MCF 10A (cell line): ENCODE data around the gene RIPK4. TPM values are rescaled to one million over a fixed set of nuclear protein-coding genes. Genes with fewer than 3 reads are reported as not detected.

Experiments
- Bru-seq: library from RNA; stranded (reverse); fragments of 400-500 nt; gene quantifications from one replicate; lab custom pipeline; 2021; lab: Mats Ljungman, UMichigan
- BruChase-seq, 2 experiments: library from RNA; stranded (reverse); fragments of 400-500 nt; gene quantifications; one replicate each; lab custom pipeline; 2021; lab: Mats Ljungman, UMichigan
- BruUV-seq: library from RNA; stranded (reverse); fragments of 400-500 nt; replicated peaks from 2 replicates; lab custom pipeline; 2021; lab: Mats Ljungman, UMichigan
- CTCF ChIA-PET: fragments of 300-600 bp; sonication (Branson Sonifier 250); formaldehyde crosslinking; extraction: SDS; loops from one replicate; lab custom pipeline; 2021; ENCODE audit warnings: antibody characterized with exemption, inconsistent platforms; lab: Yijun Ruan, JAX
- POLR2A ChIA-PET: fragments of 300-600, 350-650 bp; sonication (Branson Sonifier 250); formaldehyde crosslinking; extraction: SDS; loops from one replicate; lab custom pipeline; 2020; ENCODE audit warnings: antibody characterized with exemption, inconsistent platforms; lab: Yijun Ruan, JAX
- DNase-seq: peaks from one replicate; pipeline ENCODE4 v3.0.0-alpha.2; 2018; ENCODE audit not compliant: unreplicated experiment
- H3K27ac Mint-ChIP-seq: one replicate; pipeline ENCODE4 v1.8.0; 2022; ENCODE audit warnings: mild to moderate bottlenecking, low read depth, mixed read lengths; ENCODE audit not compliant: unreplicated experiment
- H3K27me3 Mint-ChIP-seq: one replicate; pipeline ENCODE4 v1.8.0; 2022; ENCODE audit warnings: mixed read lengths; ENCODE audit not compliant: insufficient read depth, unreplicated experiment
- H3K36me3 Mint-ChIP-seq: one replicate; pipeline ENCODE4 v1.8.0; 2022; ENCODE audit warnings: mild to moderate bottlenecking, moderate library complexity, mixed read lengths; ENCODE audit not compliant: insufficient read depth, unreplicated experiment
- H3K4me1 Mint-ChIP-seq: one replicate; pipeline ENCODE4 v1.8.0; 2022; ENCODE audit warnings: mixed read lengths; ENCODE audit not compliant: insufficient read depth, unreplicated experiment
- H3K4me3 Mint-ChIP-seq: one replicate; pipeline ENCODE4 v1.8.0; 2022; ENCODE audit warnings: mild to moderate bottlenecking, moderate library complexity, mixed read lengths; ENCODE audit not compliant: unreplicated experiment
- H3K9me3 Mint-ChIP-seq: one replicate; pipeline ENCODE4 v1.8.0; 2022; ENCODE audit warnings: mixed read lengths; ENCODE audit not compliant: unreplicated experiment
- CTCF ChIP-seq: fragments of 200-600 bp; IDR thresholded peaks from one replicate; pipeline ENCODE4 v1.8.0; 2022; ENCODE audit warnings: antibody characterized with exemption, mild to moderate bottlenecking; ENCODE audit not compliant: unreplicated experiment
- intact Hi-C: fragments of 100-400 bp; cut with micrococcal nuclease; formaldehyde crosslinking; loops from 2 replicates; pipeline ENCODE4 v1.14.1; 2022
- long read RNA-seq: library from polyadenylated mRNA; stranded (forward); transcript quantifications from one replicate; pipeline ENCODE4 v2.0.0, GENCODE V29; 2022
- total RNA-seq: library from RNA; stranded (reverse); gene quantifications from 2 replicates; pipeline ENCODE4 v1.2.3, GENCODE V29; 2022

RIPK4 gene
- 14.0 and 22.3 TPM in 2 replicates for total RNA-seq
- percentile 73 among the genes with signal in this experiment for Bru-seq, nascent RNA
- percentile 53 among the genes with signal in this experiment for BruChase-seq, experiment 1, labeled RNA remaining after a 6-hour chase
- BruChase-seq, experiment 2, labeled RNA remaining after a 2-hour chase, result percentile 62 among the genes with signal in this experiment
- long read RNA-seq, transcript RIPK4-201 (8 exons, 3,889 nt), result major isoform, 76 of 93 reads
- long read RNA-seq, partial matches to known transcripts, result 6 of 93 reads
- long read RNA-seq, other reads (novel, unspliced or antisense), result 11 of 93 reads

GRCh38 chr21:41766883-41767605 is at the start of gene RIPK4:
Gene RIPK4 (minus strand): TSS chr21:41767052. CDS start chr21:41767041, 11 bp downstream.
- Mint-ChIP-seq H3K36me3 (peaks cover 48% of the 10 kb centered on the region), H3K27me3 (no peaks in the 10 kb centered on the region), H3K27ac (peak within 1 kb of the TSS; percentile 87), H3K9me3 (no peaks in the 10 kb centered on the region), H3K4me3 (peak within 1 kb of the TSS; percentile 87), H3K4me1 (peaks cover 36% of the 10 kb centered on the region)
- no peak for TF ChIP-seq CTCF
- ChIA-PET CTCF (interaction anchor here (0.6 to 12.0 kb wide), 6 partner anchors 10 to 485 kb away, joined by 3 to 163 read pairs (median 4); no protein-coding TSS in a partner anchor), POLR2A (interaction anchor here (0.6 to 12.7 kb wide), 20 partner anchors 8 to 152 kb away, joined by 3 to 238 read pairs (median 10); no protein-coding TSS in a partner anchor)
- DNase-seq, result peak; percentile 87
- intact Hi-C loops, result loop anchor here (2.0 to 10.0 kb wide), 2 partner anchors 88 to 602 kb away; partner anchors contain the start of gene BACE2
- TSS peak; percentile 67 for BruUV-seq

- no peak overlapping the region for H3K27ac Mint-ChIP-seq
- no peaks in the 10 kb centered on the region for H3K27me3 Mint-ChIP-seq
- H3K4me3 Mint-ChIP-seq, result no peak overlapping the region
- DNase-seq, result no peak
- H3K36me3 Mint-ChIP-seq, result peaks cover 13% of the 10 kb centered on the region
- no TSS peak for BruUV-seq
- no peak for TF ChIP-seq CTCF
- H3K9me3 Mint-ChIP-seq, result no peaks in the 10 kb centered on the region
- ChIA-PET POLR2A (interaction anchor here (1.0 to 2.4 kb wide), 2 partner anchors 200 to 204 kb away, joined by 3 to 25 read pairs; no protein-coding TSS in a partner anchor), CTCF (interaction anchor here (0.5 to 3.7 kb wide), 26 partner anchors 15 to 1498 kb away, joined by 3 to 78 read pairs (median 4); no protein-coding TSS in a partner anchor)
- H3K4me1 Mint-ChIP-seq, result peaks cover 9% of the 10 kb centered on the region
- intact Hi-C loops, result loop anchor here (5.0 kb wide), 1 partner anchor 354 kb away; no protein-coding TSS in a partner anchor
Observed at GRCh38 chr21:41815652-41816582, 49.1 kb upstream of the RIPK4 start.

- POLR2A ChIA-PET, result no interaction called here
- CTCF ChIA-PET, result no interaction called here
- intact Hi-C loops, result no loop called here
- Mint-ChIP-seq H3K9me3 (no peaks in the 10 kb centered on the region), H3K36me3 (peaks cover 13% of the 10 kb centered on the region), H3K27me3 (no peaks in the 10 kb centered on the region), H3K4me3 (no peak overlapping the region), H3K27ac (no peak overlapping the region), H3K4me1 (peaks cover 9% of the 10 kb centered on the region)
- DNase-seq, result no peak
- no peak for TF ChIP-seq CTCF
- BruUV-seq, result no TSS peak
Observed at GRCh38 chr21:41813226-41813625, 46.4 kb upstream of the RIPK4 start.
